Activated CD4-positive, CD25-positive, alpha-beta regulatory T cell treated with anti-CD3 and anti-CD28 coated beads, Interleukin-2, amount 50 U/mL, for 16 hours (primary cell): ENCODE measurements around the gene PSMD14.

Experiments
- DNase-seq: peaks from one replicate; pipeline ENCODE4 v3.0.0-alpha.2; 2020; ENCODE audit warnings: low read depth, low spot score

PSMD14 gene

DNA sequence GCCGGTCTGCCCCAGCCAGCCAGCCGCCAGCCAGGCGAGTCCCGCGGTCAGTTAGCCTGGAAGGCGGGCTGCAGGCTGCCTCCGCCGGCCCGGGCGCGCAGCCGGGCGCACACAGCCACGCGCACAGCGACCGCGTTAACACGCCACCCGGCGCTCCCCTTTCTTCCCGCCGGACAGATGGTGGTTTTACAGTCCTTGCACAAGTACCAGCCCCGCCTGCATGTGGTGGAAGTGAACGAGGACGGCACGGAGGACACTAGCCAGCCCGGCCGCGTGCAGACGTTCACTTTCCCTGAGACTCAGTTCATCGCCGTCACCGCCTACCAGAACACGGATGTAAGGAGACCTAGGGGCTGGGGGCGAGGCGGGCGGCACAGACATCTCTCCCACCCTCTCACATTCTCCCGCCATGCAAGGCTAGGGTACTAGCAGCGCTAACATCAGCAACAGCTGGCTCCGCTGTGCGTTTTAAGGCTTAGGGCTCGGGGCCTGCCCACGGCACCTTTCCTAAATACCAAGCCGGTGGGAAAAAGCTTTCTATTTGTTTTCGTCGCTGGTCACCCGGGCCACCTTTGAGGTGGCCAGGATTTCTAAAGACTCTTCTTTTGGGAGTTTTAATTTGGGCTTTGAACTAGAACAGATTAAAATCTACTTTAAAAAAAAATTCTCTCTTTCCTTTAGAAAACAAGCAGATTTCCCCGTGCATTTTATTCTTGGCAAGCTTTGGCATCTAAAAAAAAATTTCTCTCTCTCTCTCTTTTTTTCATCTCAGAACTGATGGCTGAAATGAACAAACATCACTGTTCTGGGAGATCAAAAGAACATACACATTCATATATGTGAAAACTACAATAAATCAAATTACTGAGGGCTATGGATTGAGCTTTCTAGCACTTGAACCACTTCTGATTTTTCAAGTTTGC lies 110.8 kb downstream of the PSMD14 start:
- DNase-seq, result no peak

- DNase-seq, result no peak
Measured at GRCh38 chr2:161419638-161420190, 111.5 kb downstream of the PSMD14 start.

- DNase-seq, result no peak
Measured at GRCh38 chr2:161420406-161421074, 112.3 kb downstream of the PSMD14 start.

DNA sequence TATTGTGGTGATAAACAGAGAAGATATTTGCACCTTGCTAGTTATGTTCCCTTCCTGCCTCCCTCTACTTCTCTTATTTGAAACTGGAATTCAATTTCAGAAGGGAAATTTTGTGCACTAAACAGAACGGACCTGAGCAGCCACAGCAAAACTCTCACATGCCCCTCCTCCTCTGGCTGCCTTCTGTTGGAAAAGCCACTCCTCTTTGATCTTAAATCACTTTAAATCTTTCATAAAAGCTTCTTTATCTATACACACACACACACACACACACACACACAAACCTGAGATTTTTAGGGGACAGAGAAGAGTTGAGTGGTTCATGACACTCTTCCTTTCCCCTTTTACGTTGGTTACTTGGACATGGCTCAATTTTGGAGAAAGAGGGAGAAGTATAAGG lies 113.5 kb downstream of the PSMD14 start:
- DNase-seq, result no peak

DNA sequence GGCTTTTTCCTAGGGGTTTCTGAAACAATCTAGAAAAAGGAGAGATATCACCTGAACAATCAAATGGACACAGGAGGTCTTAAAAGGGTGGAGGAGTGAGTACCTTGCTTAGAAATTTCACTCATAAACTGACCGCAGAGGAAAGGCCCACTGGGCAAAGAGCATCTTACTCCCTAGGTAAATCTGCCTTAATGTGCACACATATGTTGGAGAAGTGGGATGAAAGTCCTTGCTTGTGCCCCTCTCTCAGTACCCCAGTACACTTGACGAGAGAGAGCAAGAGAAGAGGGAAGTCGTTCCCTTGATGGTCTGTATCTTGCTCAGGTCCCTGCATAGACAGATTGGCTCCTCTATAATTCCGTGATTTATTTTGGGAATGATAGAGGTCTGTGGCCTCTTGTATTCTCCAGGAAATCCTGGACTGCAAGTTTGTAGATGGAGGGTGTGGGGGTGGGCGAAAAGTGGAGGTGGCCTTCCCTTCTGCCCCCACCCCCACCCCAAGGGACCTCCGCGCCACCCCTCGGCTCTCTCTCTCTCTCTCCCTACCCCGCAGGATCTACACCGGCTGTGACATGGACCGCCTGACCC lies 114.7 kb downstream of the PSMD14 start:
- DNase-seq, result no peak

DNA sequence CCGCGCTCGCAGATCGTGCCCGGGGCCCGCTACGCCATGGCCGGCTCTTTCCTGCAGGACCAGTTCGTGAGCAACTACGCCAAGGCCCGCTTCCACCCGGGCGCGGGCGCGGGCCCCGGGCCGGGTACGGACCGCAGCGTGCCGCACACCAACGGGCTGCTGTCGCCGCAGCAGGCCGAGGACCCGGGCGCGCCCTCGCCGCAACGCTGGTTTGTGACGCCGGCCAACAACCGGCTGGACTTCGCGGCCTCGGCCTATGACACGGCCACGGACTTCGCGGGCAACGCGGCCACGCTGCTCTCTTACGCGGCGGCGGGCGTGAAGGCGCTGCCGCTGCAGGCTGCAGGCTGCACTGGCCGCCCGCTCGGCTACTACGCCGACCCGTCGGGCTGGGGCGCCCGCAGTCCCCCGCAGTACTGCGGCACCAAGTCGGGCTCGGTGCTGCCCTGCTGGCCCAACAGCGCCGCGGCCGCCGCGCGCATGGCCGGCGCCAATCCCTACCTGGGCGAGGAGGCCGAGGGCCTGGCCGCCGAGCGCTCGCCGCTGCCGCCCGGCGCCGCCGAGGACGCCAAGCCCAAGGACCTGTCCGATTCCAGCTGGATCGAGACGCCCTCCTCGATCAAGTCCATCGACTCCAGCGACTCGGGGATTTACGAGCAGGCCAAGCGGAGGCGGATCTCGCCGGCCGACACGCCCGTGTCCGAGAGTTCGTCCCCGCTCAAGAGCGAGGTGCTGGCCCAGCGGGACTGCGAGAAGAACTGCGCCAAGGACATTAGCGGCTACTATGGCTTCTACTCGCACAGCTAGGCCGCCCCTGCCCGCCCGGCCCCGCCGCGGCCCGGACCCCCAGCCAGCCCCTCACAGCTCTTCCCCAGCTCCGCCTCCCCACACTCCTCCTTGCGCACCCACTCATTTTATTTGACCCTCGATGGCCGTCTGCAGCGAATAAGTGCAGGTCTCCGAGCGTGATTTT lies 115.5 kb downstream of the PSMD14 start:
- no peak for DNase-seq

- DNase-seq, result no peak
Measured at GRCh38 chr2:161424394-161424769, 116.2 kb downstream of the PSMD14 start.

GRCh38 chr2:161424891-161425727 lies 116.9 kb downstream of the PSMD14 start:
- no peak for DNase-seq

DNA sequence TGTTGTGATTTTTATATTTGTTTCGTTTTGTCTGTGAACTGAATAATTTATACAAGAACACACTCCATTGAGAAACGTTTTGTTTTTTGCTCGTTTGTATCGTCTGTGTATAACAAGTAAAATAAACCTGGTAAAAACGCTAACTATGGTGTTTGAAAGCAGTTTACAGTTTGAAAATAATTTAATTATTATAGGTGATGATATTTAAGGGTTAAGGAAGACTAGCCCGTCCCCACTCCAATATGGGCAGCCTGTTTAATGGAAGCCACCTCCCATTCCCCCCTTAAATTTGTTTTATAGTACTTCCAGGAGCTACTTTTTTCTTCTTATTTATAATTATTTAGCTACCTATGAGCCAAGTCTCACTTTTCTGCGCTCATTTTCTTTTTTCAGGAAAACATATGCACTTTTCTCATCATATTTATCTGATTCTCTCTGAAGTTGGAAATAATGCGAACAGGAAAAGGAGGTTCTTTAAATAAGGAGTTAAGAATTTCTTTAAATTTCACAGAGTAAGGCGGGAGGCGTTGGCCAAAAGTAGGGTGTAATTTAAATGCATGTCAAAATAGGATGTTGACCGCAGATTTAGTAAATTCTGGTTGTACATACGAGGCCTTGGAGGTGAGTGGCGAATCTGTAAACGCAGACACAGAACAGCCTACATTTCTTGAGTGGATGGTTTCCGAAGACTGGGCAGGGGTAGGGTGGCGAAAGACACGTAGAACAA lies 117.7 kb downstream of the PSMD14 start:
- no peak for DNase-seq

GRCh38 chr2:161426455-161426921 lies 118.3 kb downstream of the PSMD14 start:
- DNase-seq, result no peak

DNA sequence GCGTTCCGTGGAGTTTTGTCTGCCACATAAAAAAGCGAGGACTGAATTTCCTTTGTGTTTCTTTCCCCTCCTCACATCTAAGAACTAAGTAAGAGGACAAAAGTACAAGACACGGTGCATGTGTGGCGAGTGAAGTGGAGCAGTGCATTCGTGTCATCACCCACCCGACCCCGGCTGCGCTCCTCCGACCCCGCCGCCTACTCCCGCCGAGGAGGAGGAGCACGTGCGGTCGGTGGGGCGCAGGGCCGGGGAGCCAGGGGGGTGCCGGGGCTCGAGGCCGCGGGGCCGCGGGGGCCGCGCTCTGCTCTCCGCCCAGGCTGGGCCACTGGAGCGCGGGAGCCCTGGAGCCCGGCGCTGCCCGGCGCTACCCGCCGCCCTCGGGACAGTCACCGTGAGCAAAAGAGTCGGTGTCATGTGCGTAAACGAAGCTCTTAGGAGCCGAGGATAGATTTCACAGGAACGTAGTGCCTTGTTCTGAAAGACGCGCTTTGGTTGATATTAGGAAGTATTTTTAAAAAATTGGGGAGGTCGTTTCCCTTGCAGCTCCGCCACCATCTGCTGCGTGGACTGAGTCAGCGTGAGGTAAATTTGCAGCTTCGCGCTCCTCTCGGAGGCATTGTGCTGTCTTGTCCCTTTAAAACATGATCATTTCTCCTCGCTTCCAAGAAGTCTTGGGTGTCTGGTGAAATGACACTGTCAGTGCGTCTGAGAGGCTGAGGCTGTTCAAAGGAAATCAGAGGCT lies 118.9 kb downstream of the PSMD14 start:
- no peak for DNase-seq

- no peak for DNase-seq
Measured at GRCh38 chr2:161427664-161428587, 119.7 kb downstream of the PSMD14 start.

DNA sequence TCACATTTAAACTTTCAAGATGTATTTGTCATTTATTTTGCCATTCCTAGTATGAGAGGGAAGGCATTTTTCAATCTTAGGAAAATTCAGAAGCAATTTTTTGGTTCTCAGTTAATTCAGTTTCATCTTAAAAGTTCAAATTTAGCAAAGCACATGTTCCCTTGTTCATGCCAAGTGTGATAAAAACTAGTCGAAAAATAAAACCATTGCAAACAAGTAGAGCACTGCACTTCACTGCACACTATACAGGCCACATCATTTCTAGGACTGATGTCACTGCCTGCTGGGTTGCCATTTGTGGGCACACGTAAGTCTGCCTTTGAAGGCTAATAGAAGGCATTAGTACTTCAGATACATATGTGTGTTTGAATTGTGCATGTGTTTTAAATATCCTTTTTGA lies 122.2 kb downstream of the PSMD14 start:
- no peak for DNase-seq

DNA sequence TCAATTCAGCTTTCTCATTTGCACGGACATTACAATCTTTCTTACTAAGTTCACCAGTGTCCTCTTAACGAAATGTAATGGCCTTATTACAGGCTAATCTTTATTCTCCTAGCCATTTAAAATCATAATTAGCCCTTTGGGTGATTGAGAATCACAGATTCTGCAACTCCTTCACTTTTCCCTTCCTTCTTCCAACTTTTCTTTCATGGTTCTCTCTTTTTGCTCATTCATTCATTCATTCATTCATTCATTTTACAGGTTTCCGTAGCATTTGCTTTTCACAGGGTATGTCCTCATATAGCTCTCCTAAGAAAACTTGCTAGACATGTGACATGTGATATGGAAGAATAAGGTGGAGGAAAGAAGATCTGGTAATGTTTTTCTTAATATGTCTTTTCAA lies 123.9 kb downstream of the PSMD14 start:
- DNase-seq, result no peak

DNA sequence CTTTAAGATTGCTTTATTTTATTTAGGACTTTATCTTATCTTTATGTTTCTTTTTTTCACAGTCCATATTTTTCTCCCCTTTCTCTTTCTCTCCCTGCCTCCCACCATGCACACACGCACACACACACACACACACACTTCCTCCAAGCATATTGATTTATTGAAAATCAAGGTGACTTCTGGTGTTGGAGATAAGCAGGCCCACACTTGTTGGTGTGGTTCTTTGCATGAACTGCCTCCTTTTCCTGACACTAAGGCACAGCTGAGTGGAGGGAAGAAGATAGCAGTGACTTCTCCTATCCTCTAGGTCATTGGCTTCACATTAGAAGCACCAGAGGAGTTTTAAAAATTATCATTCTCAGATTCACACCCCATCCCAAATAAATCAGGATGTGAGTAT lies 125.9 kb downstream of the PSMD14 start:
- DNase-seq, result no peak

- DNase-seq, result no peak
Measured at GRCh38 chr2:161436411-161436810, 128.2 kb downstream of the PSMD14 start.

- no peak for DNase-seq
Measured at GRCh38 chr2:161438598-161438997, 130.4 kb downstream of the PSMD14 start.

- no peak for DNase-seq
Measured at GRCh38 chr2:161445097-161445496, 136.9 kb downstream of the PSMD14 start.
